Esophagus (tissue), 2 donors: ENCODE data around the gene VSIG4. TPM values are rescaled to one million over a fixed set of nuclear protein-coding genes. Genes with fewer than 3 reads are reported as not detected.

Experiments
- polyA plus RNA-seq, 2 donors: library from polyadenylated mRNA; stranded (reverse); fragments of 200-250 nt; gene quantifications; one replicate each; pipeline ENCODE4 v1.2.3, GENCODE V29; 2013
- donor health status: healthy with polysubstance abuse.
- donor health status: Bipolar disorder and iron deficiency.

Gene VSIG4
- polyA plus RNA-seq, 2 donors, result 4.0 to 5.1 TPM

Other genes starting within 250 kb of the VSIG4 start
- gene HEPH, start 124.2 kb upstream of the VSIG4 start, polyA plus RNA-seq, result 1 to 10 TPM; 1.1 to 2.0 TPM